ENCODE results near the gene FER.

DNA sequence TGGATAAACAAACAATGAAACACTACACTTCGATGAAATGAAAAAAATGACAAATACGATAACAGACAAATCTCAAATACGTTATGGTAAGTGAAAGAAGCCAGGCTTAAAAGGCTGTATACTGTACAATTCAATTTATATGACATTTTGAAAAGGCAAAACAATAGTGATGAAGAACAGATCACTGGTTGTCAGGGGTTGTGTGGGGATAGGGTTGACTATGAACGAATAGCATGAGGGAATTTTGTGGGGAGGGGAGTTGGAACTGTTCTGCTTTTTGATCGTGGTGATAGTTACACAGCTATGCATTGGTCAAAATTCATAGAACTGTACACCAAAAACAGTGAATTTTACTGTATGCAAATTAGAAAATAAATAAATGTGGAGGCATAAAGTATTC is 7.8 kb upstream of the FER start:
- TF ChIP-seq ZNF394 (tag by site-specific recombination; IDR thresholded peaks at IDR 0.05; ENCODE audit: borderline replicate concordance) (no peak), ZNF423 (tag by site-specific recombination; IDR thresholded peaks at IDR 0.05) (no peak), ZNF311 (tag by site-specific recombination; IDR thresholded peaks at IDR 0.05; ENCODE audit: borderline replicate concordance) (no peak), ZNF350 (tag by site-specific recombination; IDR thresholded peaks at IDR 0.05) (no peak)
